ENCODE results near the gene ISG15. TPM values are rescaled to one million over a fixed set of nuclear protein-coding genes. Genes with fewer than 3 reads are reported as not detected.

Gene ISG15
- total RNA-seq, 4 donors from 2014 or later, result 20.0 to 73.3 (median 33.8) TPM

- no peak for TF ChIP-seq CTCF (IDR thresholded peaks at IDR 0.05; ENCODE audit: low read depth)
Measured at GRCh38 chr1:1038694-1039093, 25.4 kb downstream of the ISG15 start.

- TF ChIP-seq CTCF (IDR thresholded peaks at IDR 0.05; ENCODE audit: low read depth), result no peak
Measured at GRCh38 chr1:1039145-1039910, 26.0 kb downstream of the ISG15 start.

- TF ChIP-seq CTCF (IDR thresholded peaks at IDR 0.05; ENCODE audit: low read depth), result no peak
Measured at GRCh38 chr1:1040004-1040991, 27.0 kb downstream of the ISG15 start.

GRCh38 chr1:1041092-1041523 is 27.8 kb downstream of the ISG15 start:
- no peak for TF ChIP-seq CTCF (IDR thresholded peaks at IDR 0.05; ENCODE audit: low read depth)

DNA sequence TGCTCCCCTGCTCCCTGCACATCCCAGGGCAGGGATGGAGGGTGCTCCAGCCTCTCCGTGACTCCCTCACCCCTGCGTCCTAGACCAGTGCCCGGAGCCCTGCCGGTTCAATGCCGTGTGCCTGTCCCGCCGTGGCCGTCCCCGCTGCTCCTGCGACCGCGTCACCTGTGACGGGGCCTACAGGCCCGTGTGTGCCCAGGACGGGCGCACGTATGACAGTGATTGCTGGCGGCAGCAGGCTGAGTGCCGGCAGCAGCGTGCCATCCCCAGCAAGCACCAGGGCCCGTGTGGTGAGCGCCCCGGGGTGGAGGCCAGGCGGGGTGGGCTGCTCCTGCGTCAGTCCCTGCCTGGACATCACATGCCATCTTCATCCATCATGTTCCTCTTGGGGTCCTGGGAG is 28.6 kb downstream of the ISG15 start:
- no peak for TF ChIP-seq CTCF (IDR thresholded peaks at IDR 0.05; ENCODE audit: low read depth)

DNA sequence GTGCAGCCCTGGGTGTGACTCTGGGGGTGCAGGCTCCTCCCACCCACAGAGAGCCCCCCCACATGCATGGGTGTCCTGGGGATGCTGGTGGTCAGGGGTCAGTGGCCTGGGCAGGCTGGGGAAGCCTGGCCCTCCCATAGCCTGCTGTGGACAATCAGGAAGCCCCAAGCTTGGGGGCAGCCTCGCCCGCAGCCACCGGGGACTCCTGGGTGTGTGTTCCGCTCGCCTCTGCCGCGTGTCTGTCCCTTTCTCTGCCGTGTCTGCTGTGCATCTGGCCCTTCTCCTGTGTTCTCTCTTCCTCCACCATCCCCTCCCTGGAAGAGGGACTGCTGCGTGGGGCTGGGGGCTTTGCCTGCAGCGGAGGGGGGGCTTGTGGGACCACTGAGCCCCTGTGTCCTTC is 29.5 kb downstream of the ISG15 start:
- TF ChIP-seq CTCF (IDR thresholded peaks at IDR 0.05; ENCODE audit: low read depth), result no peak

GRCh38 chr1:1043411-1043810 is 30.1 kb downstream of the ISG15 start:
- TF ChIP-seq CTCF (IDR thresholded peaks at IDR 0.05; ENCODE audit: low read depth), result no peak
